ENCODE data around the gene MCM10.

MCM10 gene

GRCh38 chr10:13118784-13119410 lies 42.5 kb upstream of the MCM10 start:
- TF ChIP-seq CTCF (IDR thresholded peaks at IDR 0.05; ENCODE audit: insufficient read depth, low read length, poor library complexity, severe bottlenecking) = no peak
- no peaks in the 10 kb centered on the region for H3K27me3 ChIP-seq (replicated peaks; ENCODE audit: control insufficient read depth, insufficient read depth, low read length)
- no peak for DNase-seq (ENCODE audit: extremely low read depth, insufficient read length)
- no peak overlapping the region for H3K4me3 ChIP-seq (replicated peaks; ENCODE audit: low read depth, low read length)
- peaks cover 1% of the 10 kb centered on the region for H3K36me3 ChIP-seq (ENCODE audit: control insufficient read depth, insufficient read depth, low read length)

- no peak for TF ChIP-seq CTCF (IDR thresholded peaks at IDR 0.05; ENCODE audit: insufficient read depth, low read length, poor library complexity, severe bottlenecking)
- Histone ChIP-seq H3K36me3 (ENCODE audit: control insufficient read depth, insufficient read depth, low read length) (peaks cover 1% of the 10 kb centered on the region), H3K27me3 (replicated peaks; ENCODE audit: control insufficient read depth, insufficient read depth, low read length) (no peaks in the 10 kb centered on the region), H3K4me3 (replicated peaks; ENCODE audit: low read depth, low read length) (no peak overlapping the region)
- DNase-seq (ENCODE audit: extremely low read depth, insufficient read length) = no peak
Measured at GRCh38 chr10:13120786-13121499, 40.4 kb upstream of the MCM10 start.

GRCh38 chr10:13121500-13121854 lies 39.9 kb upstream of the MCM10 start:
- peaks cover 1% of the 10 kb centered on the region for H3K36me3 ChIP-seq (ENCODE audit: control insufficient read depth, insufficient read depth, low read length)
- no peak overlapping the region for H3K4me3 ChIP-seq (replicated peaks; ENCODE audit: low read depth, low read length)
- DNase-seq (ENCODE audit: extremely low read depth, insufficient read length) = no peak
- TF ChIP-seq CTCF (IDR thresholded peaks at IDR 0.05; ENCODE audit: insufficient read depth, low read length, poor library complexity, severe bottlenecking) = no peak
- H3K27me3 ChIP-seq (replicated peaks; ENCODE audit: control insufficient read depth, insufficient read depth, low read length) = no peaks in the 10 kb centered on the region

GRCh38 chr10:13136651-13137050 lies 24.7 kb upstream of the MCM10 start:
- H3K4me3 ChIP-seq (replicated peaks; ENCODE audit: low read depth, low read length) = no peak overlapping the region
- no peaks in the 10 kb centered on the region for H3K27me3 ChIP-seq (replicated peaks; ENCODE audit: control insufficient read depth, insufficient read depth, low read length)
- TF ChIP-seq CTCF (IDR thresholded peaks at IDR 0.05; ENCODE audit: insufficient read depth, low read length, poor library complexity, severe bottlenecking) = no peak
- H3K36me3 ChIP-seq (ENCODE audit: control insufficient read depth, insufficient read depth, low read length) = peaks cover 17% of the 10 kb centered on the region
- DNase-seq (ENCODE audit: extremely low read depth, insufficient read length) = no peak

- no peak for TF ChIP-seq CTCF (IDR thresholded peaks at IDR 0.05; ENCODE audit: insufficient read depth, low read length, poor library complexity, severe bottlenecking)
- no peak for DNase-seq (ENCODE audit: extremely low read depth, insufficient read length)
- no peak overlapping the region for H3K4me3 ChIP-seq (replicated peaks; ENCODE audit: low read depth, low read length)
- H3K36me3 ChIP-seq (ENCODE audit: control insufficient read depth, insufficient read depth, low read length) = peaks cover 11% of the 10 kb centered on the region
- no peaks in the 10 kb centered on the region for H3K27me3 ChIP-seq (replicated peaks; ENCODE audit: control insufficient read depth, insufficient read depth, low read length)
Measured at GRCh38 chr10:13139150-13139549, 22.2 kb upstream of the MCM10 start.
